G401.6 (cell line): ENCODE measurements around the gene CDKN3.
"Not testable (repeated sequence)": the region's sequence is repeated elsewhere in the genome, so short reads cannot be mapped to it uniquely, and the experiment has no call there.

Source experiments
- FAIRE-seq: peaks from 2 replicates; lab custom pipeline; 2012; peaks lifted over from hg19 to GRCh38; lab: Jason Lieb, UNC

The CDKN3 gene

DNA sequence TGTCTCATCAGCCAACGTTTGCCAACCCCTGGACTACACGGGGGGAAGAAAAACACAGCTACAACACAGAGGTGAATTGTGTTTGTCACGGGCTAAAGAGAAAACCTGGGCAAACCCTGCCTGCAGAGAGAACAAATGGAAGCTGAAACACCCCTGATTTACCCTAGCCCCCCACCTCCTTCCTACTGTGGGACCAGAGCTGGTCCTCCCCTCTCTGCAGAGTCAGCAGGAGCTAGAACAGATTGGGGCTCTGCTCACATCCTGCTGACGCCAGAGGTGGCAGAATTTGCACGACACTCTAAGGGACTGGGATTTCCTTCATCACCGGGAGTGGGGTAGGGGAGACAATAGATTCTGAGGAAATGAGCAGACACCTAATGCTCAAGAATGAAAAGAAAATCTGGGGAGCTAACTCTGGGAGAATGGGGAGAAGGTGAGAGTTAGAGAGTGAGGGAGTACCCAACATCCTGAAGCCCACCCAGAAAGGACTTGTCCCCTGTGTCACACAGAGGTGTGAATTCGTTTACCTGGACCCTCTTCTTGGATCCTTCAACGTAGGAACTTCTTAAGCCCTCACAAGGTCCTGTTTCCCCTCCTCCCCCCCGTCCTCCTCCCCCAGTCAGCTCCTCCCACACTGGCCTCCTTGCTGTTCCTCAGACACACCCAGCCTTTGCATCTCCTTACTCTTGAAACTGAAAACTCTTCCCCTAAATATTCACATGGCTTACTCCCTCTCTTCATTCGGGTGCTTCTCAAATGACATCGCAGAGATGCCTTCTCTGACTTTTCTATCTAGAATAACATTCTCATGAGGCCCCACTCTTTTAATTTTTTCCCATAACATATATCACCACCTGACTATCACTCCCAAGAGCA, 26.2 kb upstream of the CDKN3 start:
- no peak for FAIRE-seq

- no peak for FAIRE-seq
Measured at GRCh38 chr14:54374117-54374884, 22.5 kb upstream of the CDKN3 start.

GRCh38 chr14:54377501-54377900, 19.3 kb upstream of the CDKN3 start:
- FAIRE-seq = no peak

GRCh38 chr14:54378893-54379292, 17.9 kb upstream of the CDKN3 start:
- FAIRE-seq = not testable (repeated sequence)

DNA sequence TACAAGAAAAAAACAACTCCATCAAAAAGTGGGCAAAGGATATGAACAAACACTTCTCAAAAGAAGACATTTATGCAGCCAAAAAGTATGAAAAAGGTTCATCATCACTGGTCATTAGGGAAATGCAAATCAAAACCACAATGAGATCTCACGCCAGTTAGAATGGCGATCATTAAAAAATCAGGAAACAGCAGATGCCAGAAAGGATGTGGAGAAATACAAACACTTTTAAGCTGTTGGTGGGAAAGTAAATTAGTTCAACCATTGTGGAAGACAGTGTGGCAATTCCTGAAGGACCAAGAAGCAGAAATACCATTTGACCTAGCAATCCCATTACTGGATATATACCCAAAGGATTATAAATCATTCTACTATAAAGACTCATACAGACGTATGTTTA, 16.2 kb upstream of the CDKN3 start:
- not testable (repeated sequence) for FAIRE-seq

DNA sequence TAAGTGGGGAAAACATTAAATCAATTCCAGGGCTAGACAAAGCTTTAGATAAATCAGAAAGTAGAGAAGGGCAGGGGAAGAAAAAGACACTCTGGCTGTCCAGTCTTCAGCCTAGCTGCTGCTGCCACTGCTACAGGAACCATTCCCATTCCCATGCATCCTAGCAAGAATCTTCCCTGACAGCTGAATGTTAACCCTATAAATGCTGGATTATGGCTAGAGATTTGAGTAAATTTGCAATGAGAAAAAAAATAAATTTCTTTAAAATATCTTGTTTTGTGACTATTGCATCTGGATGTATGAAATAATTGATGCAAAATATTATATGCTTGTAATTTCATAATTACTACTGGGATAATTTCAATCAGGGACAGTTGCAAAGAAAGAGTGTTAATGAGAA, 15.0 kb upstream of the CDKN3 start:
- no peak for FAIRE-seq

DNA sequence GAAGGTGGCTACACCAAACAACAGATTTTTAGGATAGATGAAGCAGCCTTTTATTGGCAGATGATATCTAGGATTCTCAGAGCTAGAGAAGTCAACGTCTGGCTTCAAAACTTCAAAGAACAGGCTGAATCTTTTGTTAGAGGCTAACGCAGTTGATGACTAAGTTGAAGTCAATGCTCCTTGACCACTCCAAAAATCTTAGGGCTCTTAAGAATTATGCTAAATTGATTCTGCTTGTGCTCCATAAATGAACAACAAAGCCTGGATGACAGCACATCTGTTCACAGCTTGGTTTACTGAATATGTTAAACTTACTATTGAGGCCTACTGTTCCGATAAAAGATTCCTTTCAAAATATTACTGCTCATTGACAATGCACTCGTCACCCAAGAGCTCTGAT, 13.0 kb upstream of the CDKN3 start:
- no peak for FAIRE-seq

GRCh38 chr14:54385556-54385955, 11.3 kb upstream of the CDKN3 start:
- FAIRE-seq = no peak

DNA sequence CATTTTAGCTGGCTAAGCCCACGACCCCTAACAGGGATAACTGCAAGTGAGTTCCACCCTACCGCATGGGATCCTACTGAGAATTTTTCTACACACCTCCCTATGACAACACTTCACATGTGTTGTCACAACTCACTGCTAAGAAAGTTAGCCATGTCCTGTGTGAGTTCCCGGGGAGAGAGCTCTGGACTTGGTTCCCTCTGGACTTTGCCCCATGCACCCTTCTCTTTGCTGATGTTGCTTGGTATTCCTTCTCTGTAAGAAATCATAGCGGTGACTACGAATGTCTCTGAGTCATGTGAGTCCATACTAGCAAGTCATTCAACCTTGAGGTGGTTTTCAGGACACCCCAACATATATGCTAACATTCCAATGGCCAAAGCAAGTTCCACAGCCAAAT, 9.5 kb upstream of the CDKN3 start:
- no peak for FAIRE-seq

DNA sequence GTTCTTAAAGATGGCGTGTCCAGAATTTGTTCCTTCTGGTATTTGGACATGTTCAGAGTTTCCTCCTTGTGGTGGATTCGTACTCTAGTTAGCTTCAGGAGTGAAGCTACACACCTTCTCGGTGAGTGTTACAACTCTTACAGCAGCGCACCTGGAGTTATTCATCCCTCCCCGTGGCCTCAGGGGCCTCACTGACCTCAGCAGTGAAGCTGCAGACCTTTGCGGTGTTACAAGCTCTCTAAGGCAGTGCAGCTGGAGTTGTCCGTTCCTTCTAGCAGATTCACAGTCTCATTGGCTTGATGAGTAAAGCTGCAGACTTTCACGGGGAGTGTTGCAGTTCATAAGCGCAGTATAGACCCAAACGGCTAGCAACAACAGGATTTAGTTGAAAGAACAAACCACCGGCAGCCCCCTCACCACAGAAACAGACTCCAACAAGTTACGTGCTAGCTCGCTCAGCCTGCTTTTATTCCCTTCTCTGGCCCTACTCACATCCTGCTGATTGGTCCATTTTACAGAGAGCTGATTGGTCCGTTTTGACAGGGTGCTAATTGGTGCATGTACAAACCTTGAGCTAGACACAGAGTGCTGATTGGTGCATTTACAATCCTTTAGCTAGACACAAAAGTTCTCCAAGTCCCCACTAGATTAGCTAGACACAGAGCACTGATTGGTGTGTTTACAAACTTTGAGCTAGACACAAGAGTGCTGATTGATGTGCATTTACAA, 4.5 kb upstream of the CDKN3 start:
- no peak for FAIRE-seq

DNA sequence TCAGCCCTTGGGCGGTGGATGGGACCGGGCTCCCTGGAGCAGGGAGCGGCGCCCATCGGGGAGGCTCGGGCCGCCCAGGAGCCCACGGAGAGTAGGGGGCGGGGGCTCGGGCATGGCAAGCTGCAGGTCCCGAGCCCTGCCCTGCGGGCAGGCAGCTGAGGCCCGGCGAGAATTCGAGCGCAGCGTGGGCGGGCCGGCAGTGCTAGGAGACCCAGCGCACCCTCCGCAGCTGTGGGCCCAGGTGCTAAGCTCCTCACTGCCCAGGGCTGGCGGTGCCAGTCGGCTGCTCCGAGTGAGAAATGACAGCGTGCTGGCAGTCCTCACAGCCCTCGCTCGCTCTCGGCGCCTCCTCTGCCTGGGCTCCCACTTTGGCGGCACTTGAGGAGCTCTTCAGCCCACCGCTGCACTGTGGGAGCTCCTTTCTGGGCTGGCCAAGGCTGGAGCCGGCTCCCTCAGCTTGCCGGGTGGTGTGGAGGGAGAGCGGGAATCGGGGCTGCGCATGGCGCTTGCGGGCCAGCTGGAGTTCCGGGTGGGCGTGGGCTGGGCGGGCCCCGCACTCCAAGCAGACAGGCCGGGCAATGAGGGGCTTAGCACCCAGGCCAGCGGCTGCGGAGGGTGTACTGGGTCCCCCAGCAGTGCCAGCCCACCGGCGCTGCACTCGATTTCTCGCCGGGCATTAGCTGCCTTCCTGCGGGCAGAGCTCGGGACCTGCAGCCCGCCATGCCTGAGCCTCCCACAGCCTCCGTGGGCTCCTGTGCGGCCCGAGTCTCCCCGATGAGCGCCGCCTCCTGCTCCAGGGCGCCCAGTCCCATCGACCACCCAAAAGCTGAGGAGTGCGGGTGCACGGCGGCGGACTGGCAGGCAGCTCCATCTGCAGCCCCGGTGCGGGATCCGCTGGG, 3.6 kb upstream of the CDKN3 start:
- not testable (repeated sequence) for FAIRE-seq

- FAIRE-seq = no peak
Measured at GRCh38 chr14:54394596-54394995, 2.2 kb upstream of the CDKN3 start.

DNA sequence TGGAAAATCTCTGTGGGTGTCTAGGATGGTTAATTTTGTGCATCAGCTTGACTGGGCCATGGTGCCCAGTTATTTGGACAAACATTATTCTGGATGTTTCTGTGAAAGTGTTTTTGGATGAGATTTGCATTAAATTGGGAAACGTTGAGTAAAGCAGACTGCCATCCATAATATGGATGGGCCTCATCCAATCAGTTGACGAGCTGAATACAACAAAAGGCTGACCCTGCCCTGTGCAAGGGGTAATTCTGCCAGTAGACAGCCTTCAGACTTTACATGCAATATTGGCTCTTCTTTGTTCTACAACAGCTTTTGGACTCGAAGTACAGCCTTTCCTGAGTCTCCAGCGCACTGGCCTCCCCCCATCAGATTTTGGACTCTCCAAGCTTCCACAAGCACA, 1.5 kb upstream of the CDKN3 start:
- no peak for FAIRE-seq

GRCh38 chr14:54395716-54396115, 1.1 kb upstream of the CDKN3 start:
- no peak for FAIRE-seq

DNA sequence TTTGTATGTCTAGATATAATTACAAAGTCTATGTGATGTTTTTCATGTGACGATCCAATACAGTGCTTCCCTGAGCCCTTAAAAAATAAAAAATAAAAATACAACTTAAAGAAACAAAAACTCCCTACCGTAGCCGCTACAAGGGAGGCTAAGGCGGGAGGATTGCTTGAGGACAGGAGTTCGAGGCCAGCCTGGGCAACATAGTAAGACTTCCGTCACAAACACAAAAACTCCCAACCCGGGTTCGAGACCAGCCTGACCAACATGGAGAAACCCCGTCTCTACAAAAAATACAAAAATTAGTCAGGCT, 669 bp upstream of the CDKN3 start:
- no peak for FAIRE-seq

- no peak for FAIRE-seq
Measured at GRCh38 chr14:54399560-54399959, 2.8 kb downstream of the CDKN3 start.

DNA sequence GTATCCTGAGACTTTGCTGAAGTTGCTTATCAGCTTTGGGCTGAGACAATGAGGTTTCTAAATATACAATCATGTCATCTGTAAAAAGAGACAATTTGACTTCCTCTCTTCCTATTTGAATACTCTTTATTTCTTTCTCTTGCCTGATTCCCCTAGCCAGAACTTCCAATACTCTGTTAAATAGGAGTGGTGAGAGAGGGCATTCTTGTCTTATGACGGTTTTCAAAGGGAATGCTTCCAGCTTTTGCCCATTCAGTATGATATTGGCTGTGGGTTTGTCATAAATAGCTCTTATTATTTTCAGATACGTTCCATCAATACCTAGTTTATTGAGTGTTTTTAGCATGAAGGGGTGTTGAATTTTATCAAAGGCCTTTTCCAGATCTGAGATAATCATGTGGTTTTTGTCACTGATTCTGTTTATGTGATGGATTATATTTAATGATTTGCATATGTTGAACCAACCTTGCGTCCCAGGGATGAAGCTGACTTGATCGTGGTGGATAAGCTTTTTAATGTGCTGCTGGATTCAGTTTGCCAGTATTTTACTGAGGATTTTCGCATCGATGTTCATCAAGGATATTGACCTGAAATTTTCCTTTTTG, 6.7 kb downstream of the CDKN3 start:
- not testable (repeated sequence) for FAIRE-seq

GRCh38 chr14:54410215-54410614, 13.4 kb downstream of the CDKN3 start:
- no peak for FAIRE-seq

DNA sequence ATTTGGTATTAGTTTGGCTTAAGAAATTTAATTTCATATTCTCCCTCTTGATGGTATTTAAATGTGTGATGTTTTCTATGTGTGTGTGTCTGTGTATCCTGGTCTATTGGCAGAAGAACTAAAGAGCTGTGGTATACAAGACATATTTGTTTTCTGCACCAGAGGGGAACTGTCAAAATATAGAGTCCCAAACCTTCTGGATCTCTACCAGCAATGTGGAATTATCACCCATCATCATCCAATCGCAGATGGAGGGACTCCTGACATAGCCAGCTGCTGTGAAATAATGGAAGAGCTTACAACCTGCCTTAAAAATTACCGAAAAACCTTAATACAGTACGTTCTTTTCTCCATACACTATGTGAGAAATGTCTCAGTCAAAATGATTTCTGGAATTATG, 14.6 kb downstream of the CDKN3 start:
- no peak for FAIRE-seq

- FAIRE-seq = peak; percentile 81
Measured at GRCh38 chr14:54420478-54421142, 23.8 kb downstream of the CDKN3 start.

DNA sequence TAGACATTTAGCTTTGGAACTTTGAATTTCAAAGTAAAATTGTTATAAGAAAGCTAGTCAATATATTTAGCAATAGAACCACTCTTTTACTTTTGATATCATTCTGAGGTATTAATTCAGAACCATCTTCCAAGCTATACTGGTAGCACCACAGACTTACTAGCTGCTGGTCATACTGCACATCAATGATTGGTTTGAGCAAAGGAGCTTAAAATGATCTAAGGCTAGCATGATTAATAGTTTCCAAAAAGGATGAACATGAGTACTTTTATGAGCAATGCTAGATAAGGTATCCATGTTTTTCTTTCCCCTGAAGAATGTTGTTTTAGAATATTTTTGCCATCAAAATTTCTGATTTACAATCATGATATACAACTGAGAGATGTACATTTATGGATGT, 27.2 kb downstream of the CDKN3 start:
- FAIRE-seq = no peak
